CD4-positive, alpha-beta T cell treated with Interleukin-6 for 4 hours (primary cell): ENCODE data around the gene BCAM.
A peak's percentile ranks its signal among the peaks of the same experiment; 100 is the strongest.
"Not testable (repeated sequence)": the region's sequence is repeated elsewhere in the genome, so short reads cannot be mapped to it uniquely, and the experiment has no call there.

ENCODE experiments used
- DNase-seq: peaks from one replicate; pipeline ENCODE4 v3.0.0-alpha.2; 2020; ENCODE audit warnings: mixed read lengths

The BCAM gene

DNA sequence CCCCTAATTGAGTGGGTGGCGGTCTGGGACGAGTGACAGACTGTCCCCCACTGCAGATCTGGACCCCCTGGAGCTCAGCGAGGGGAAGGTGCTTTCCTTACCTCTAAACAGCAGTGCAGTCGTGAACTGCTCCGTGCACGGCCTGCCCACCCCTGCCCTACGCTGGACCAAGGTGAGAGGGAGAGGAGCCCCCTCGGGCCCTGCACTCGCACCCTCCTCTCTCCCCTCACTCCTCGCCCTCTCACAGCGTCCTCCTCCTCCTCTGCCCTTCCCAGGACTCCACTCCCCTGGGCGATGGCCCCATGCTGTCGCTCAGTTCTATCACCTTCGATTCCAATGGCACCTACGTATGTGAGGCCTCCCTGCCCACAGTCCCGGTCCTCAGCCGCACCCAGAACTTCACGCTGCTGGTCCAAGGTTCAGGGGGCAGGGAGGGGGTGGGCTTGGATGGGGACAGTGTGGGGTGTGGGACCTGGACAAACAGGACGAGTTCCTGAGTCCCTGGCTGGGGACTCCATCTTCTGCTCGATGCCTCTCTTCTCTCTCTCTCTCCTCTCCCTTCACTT lies 9.6 kb downstream of the BCAM start:
- no peak for DNase-seq

GRCh38 chr19:44819246-44819832 lies 10.4 kb downstream of the BCAM start:
- DNase-seq, result no peak

DNA sequence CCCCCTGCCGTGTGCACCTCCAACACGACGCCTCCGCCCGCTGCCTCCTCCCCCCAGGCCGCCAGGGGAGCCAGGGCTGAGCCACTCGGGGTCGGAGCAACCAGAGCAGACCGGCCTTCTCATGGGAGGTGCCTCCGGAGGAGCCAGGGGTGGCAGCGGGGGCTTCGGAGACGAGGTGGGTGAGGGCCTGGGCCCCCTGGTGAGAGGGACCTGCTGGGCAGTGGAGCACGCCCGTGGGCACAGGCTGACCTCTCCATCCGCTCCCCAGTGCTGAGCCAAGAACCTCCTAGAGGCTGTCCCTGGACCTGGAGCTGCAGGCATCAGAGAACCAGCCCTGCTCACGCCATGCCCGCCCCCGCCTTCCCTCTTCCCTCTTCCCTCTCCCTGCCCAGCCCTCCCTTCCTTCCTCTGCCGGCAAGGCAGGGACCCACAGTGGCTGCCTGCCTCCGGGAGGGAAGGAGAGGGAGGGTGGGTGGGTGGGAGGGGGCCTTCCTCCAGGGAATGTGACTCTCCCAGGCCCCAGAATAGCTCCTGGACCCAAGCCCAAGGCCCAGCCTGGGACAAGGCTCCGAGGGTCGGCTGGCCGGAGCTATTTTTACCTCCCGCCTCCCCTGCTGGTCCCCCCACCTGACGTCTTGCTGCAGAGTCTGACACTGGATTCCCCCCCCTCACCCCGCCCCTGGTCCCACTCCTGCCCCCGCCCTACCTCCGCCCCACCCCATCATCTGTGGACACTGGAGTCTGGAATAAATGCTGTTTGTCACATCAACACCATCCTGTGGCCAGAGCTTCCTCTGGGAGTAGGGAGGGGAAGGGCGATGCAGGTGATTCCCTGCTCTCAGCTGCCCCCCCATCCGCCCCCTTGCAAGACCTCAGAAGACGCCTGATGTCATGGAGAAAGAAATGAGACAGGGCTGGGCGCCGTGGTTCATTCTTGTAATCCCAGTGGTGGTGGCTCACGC lies 12.0 kb downstream of the BCAM start:
- no peak for DNase-seq

- no peak for DNase-seq
Observed at GRCh38 chr19:44822177-44822576, 13.3 kb downstream of the BCAM start.

GRCh38 chr19:44822670-44823372 lies 13.9 kb downstream of the BCAM start:
- no peak for DNase-seq

DNA sequence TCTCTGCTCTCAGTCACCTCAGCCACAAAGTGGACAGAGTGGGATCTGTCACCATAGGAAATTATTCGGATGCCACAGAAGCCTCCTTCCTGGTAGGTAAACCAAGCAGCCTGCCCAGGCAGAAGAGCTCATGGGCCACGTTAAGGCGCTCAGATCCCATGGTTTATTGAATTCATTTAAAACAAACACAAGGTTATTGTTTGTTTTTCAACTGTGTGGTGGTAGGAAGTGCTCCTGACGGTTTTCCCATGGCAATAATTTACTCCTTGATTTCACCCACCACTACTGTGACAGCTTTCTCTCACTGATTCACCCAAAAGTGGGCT lies 14.4 kb downstream of the BCAM start:
- no peak for DNase-seq

- DNase-seq, result no peak
Observed at GRCh38 chr19:44824761-44825160, 15.9 kb downstream of the BCAM start.

- DNase-seq, result not testable (repeated sequence)
Observed at GRCh38 chr19:44832875-44833274, 24.0 kb downstream of the BCAM start.

GRCh38 chr19:44834399-44834798 lies 25.5 kb downstream of the BCAM start:
- DNase-seq, result not testable (repeated sequence)

GRCh38 chr19:44839276-44839675 lies 30.4 kb downstream of the BCAM start:
- DNase-seq, result no peak

DNA sequence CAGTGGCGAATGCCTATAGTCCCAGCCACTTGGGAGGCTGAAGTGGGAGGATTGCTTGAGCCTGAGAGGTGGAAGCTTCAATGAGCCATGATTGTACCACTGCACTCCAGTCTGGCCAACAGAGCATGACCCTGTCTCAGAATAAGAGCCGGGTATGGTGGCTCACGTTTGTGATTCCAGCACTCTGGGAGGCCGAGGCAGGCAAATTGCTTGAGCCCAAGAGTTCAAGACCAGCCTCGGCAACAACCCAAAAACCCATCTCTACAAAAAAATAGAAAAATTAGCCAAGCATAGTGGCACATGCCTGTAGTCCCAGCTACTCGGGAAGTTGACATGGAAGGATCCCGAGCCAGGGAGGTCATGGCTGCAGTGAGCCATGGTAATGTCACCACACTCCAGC lies 31.9 kb downstream of the BCAM start:
- no peak for DNase-seq

- no peak for DNase-seq
Observed at GRCh38 chr19:44841231-44841630, 32.3 kb downstream of the BCAM start.

GRCh38 chr19:44845286-44845611 lies 36.3 kb downstream of the BCAM start:
- DNase-seq, result no peak

DNA sequence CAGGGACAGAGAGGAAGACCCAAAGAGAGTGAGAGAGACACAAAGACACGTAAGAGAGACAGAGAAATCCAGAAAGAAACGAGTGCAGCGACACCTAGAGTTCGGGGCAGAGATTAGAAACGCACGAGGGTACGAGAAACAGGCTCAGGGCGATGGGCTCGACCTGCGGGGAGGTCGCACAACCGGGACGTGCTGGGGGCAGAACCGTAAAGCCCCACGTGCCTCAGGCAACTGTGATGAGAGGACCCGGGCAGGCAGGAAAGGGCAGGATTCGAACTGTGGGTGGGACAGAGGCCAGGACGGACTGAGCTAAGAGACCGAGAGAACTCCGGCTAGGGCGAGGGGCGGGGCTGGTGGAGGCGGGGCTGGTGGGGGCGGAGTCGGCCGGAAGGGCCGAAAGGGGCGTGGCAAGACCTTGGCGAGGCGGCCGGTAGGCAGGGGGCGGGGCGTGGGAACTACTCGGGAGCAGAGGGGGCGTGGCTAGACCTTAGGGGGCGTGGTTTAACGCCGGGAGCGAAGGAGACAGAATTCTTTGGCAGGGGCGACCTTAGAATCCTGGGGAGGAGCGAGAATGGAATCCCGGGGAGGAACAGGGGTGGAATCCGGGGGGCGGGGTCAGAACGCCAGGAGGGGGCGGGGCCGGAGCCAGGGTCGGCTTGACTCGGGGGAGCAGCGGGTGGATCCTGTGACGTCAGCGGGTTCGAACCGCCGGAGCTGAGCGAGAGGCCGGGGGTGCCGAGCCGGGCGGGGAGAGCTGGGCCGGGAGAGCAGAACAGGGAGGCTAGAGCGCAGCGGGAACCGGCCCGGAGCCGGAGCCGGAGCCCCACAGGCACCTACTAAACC lies 36.9 kb downstream of the BCAM start, which contains the start of gene NECTIN2:
NECTIN2 (plus strand) TSS at position 686 of the 843 bp plus-strand sequence. CDS start 229 bp downstream, outside the sequence.
- peak; percentile 79 for DNase-seq

DNA sequence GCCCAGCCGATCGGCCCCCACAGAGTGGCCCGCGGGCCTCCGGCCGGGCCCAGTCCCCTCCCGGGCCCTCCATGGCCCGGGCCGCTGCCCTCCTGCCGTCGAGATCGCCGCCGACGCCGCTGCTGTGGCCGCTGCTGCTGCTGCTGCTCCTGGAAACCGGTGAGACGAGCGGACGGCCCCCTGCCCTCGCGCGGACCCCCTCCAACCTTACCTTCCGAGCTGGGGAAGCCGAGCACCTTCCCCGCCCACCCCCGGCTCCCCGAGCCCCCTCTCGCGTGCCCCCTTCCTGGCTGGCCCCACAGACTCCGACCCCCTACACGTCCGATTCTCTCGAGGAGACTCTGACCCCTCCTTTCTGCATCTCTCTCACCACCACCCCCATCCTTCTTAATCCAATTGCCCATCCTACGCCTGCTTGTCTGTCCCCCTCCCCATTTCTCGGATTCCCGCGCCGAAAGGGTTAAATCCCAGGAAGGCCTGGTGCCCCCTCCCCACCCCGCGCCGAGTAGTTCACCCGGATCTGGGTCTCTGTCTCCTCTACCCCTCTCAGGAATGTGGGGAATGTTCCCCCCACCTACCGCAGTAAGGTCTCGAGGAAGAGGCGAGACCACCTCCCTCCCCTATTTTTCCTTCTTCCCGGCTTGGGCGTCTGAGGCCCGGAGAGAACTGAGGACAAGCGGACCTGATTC lies 37.7 kb downstream of the BCAM start:
- no peak for DNase-seq

GRCh38 chr19:44847144-44848035 lies 38.5 kb downstream of the BCAM start:
- peak; percentile 17 for DNase-seq

DNA sequence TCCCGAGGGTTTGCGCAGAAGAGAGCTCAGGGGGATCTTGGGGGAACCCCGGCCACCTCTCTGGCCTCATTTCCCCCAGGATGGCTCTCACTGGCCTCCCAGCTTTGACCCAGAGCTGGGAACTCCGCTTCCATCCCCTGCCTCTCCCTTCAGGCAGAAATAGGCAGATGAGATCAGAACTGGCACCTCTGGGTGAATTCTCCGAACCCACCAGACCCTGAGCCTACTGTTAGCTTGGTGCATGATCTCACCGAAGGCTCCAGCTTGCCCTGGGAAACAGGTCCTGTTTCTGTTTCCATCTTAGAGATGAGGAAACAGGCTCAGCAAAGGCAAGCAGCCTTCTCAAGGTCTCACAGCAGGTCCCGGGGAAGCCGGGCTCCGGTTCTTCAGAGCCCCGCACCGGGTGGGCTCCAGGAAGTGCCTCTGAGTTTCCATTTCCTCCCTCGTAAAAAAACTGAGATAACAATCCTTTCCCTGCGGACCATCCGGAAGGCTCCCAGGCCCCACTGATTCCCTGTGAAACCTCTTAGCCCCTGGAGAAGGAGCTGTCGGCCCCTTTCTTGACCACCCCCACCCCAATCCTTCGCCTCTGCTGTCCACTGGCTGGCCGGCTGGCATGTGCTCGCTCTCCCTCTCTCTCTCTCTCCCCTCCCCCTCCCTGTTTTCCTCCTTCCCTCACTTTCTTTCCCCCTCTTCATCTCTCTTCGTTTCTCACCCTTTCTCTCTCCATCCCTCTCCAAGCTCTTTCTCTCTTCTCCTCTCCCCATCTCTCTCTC lies 39.3 kb downstream of the BCAM start:
- DNase-seq, result no peak

DNA sequence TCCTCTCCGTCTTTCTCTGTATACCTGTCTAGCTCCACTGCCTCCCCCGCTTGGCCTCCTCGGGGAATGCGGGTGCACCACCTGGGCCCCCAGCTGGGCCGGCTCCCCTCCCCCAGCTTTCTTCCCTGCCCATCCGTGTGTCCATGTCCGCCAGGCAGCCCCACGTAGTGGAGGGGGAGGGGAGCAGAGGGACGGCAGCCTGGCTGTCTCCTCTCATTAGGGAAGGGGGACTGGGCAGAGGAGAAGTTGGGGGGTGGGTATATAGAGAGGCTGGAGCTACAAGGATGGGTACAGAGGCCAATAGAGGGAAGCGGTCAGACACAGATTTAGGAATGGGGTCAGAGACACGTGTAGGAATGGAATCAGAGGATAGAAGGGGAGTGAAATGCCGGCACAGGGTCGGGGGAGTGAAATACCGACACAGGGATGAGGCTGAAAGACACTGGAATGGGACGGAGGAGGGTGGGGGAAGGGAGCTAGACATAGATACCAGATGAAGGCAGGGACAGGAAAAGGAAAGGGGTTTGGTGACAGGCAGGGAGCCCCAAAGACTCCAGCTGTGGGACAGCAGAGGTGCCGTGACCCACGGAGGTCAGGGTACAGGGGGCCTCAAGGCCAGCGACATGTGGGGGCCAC lies 40.0 kb downstream of the BCAM start:
- DNase-seq, result no peak

- no peak for DNase-seq
Observed at GRCh38 chr19:44850641-44851109, 41.8 kb downstream of the BCAM start.
